Subcutaneous abdominal adipose tissue (tissue), 5 donors: Measurements from ENCODE around the gene HBE1.

Source experiments
- H3K27ac ChIP-seq: one replicate; pipeline ENCODE4 v1.7.0; 2013; ENCODE audit warnings: low read depth, mild to moderate bottlenecking, inconsistent platforms, low read length, moderate library complexity
- H3K27me3 ChIP-seq, 5 donors: one replicate each; pipeline ENCODE4 v1.7.0; 2013; ENCODE audit warnings: low read length in 5 of 5, inconsistent platforms in 1 of 5; ENCODE audit not compliant: control insufficient read depth in 5 of 5, insufficient read depth in 4 of 5
- H3K36me3 ChIP-seq, 5 donors: one replicate each; pipeline ENCODE4 v1.7.0; 2013; ENCODE audit warnings: low read length in 5 of 5; ENCODE audit not compliant: control insufficient read depth in 5 of 5, insufficient read depth in 5 of 5
- H3K4me1 ChIP-seq, 5 donors: one replicate each; pipeline ENCODE4 v1.7.0; 2013; ENCODE audit warnings: low read length in 5 of 5, mild to moderate bottlenecking in 3 of 5, moderate library complexity in 1 of 5; ENCODE audit not compliant: control insufficient read depth in 5 of 5, insufficient read depth in 5 of 5
- H3K4me3 ChIP-seq, 5 donors: one replicate each; pipeline ENCODE4 v1.7.0; 2013; ENCODE audit warnings: low read length in 5 of 5, low read depth in 1 of 5
- H3K9ac ChIP-seq, 5 donors: one replicate each; pipeline ENCODE4 v1.7.0; 2013; ENCODE audit warnings: low read length in 5 of 5, mild to moderate bottlenecking in 4 of 5, moderate library complexity in 3 of 5
- H3K9me3 ChIP-seq, 5 donors: one replicate each; pipeline ENCODE4 v1.7.0; 2013; ENCODE audit warnings: low read length in 5 of 5; ENCODE audit not compliant: control insufficient read depth in 5 of 5
- donor health status: healthy.
- donor health status: healthy.
- donor health status: healthy.
- donor health status: healthy.
- donor health status: healthy.

HBE1 gene

GRCh38 chr11:5228124-5228523 is 41.6 kb downstream of the HBE1 start:
- H3K4me1 ChIP-seq = no peaks in the 10 kb centered on the region
- H3K27ac ChIP-seq = no peak overlapping the region
- H3K9me3 ChIP-seq = no peaks in the 10 kb centered on the region
- no peaks in the 10 kb centered on the region for H3K36me3 ChIP-seq
- no peak overlapping the region for H3K9ac ChIP-seq
- H3K4me3 ChIP-seq = no peak overlapping the region
- no peaks in the 10 kb centered on the region for H3K27me3 ChIP-seq

GRCh38 chr11:5227681-5228080 is 42.1 kb downstream of the HBE1 start:
- H3K4me1 ChIP-seq = no peaks in the 10 kb centered on the region
- H3K27ac ChIP-seq = no peak overlapping the region
- H3K9ac ChIP-seq = no peak overlapping the region
- H3K4me3 ChIP-seq = no peak overlapping the region
- H3K27me3 ChIP-seq = no peaks in the 10 kb centered on the region
- H3K9me3 ChIP-seq = no peaks in the 10 kb centered on the region
- H3K36me3 ChIP-seq = no peaks in the 10 kb centered on the region

GRCh38 chr11:5226732-5227310 is 42.9 kb downstream of the HBE1 start, which contains the start of gene HBB:
HBB (minus strand) TSS chr11:5227071; CDS start chr11:5227021, 50 bp downstream.
- Histone ChIP-seq H3K9ac (no peak within 1 kb of the TSS), H3K9me3 (no peaks in the 10 kb centered on the region), H3K4me1 (no peaks in the 10 kb centered on the region), H3K27ac (no peak within 1 kb of the TSS), H3K27me3 (no peaks in the 10 kb centered on the region), H3K4me3 (no peak within 1 kb of the TSS), H3K36me3 (no peaks in the 10 kb centered on the region)

GRCh38 chr11:5225480-5225871 is 44.3 kb downstream of the HBE1 start:
- Histone ChIP-seq H3K4me3 (no peak overlapping the region), H3K9ac (no peak overlapping the region), H3K27ac (no peak overlapping the region), H3K4me1 (no peaks in the 10 kb centered on the region), H3K9me3 (no peaks in the 10 kb centered on the region), H3K36me3 (no peaks in the 10 kb centered on the region), H3K27me3 (no peaks in the 10 kb centered on the region)

GRCh38 chr11:5224538-5225479 is 44.9 kb downstream of the HBE1 start:
- Histone ChIP-seq H3K4me3 (no peak overlapping the region), H3K36me3 (no peaks in the 10 kb centered on the region), H3K4me1 (no peaks in the 10 kb centered on the region), H3K27ac (no peak overlapping the region), H3K27me3 (no peaks in the 10 kb centered on the region), H3K9me3 (no peaks in the 10 kb centered on the region), H3K9ac (no peak overlapping the region)

- Histone ChIP-seq H3K4me1 (no peaks in the 10 kb centered on the region), H3K4me3 (no peak overlapping the region), H3K27me3 (no peaks in the 10 kb centered on the region), H3K9me3 (no peaks in the 10 kb centered on the region), H3K27ac (no peak overlapping the region), H3K9ac (no peak overlapping the region), H3K36me3 (no peaks in the 10 kb centered on the region)
These were observed 46.1 kb downstream of the HBE1 start for GRCh38 chr11:5223686-5224085.

GRCh38 chr11:5223146-5223545 is 46.6 kb downstream of the HBE1 start:
- H3K27me3 ChIP-seq = no peaks in the 10 kb centered on the region
- H3K4me3 ChIP-seq = no peak overlapping the region
- no peaks in the 10 kb centered on the region for H3K36me3 ChIP-seq
- H3K27ac ChIP-seq = no peak overlapping the region
- no peaks in the 10 kb centered on the region for H3K4me1 ChIP-seq
- no peaks in the 10 kb centered on the region for H3K9me3 ChIP-seq
- no peak overlapping the region for H3K9ac ChIP-seq
